Trophoblast cell (in vitro differentiated cells and primary cell): ENCODE data around the gene TAX1BP1.

Experiments used
- DNase-seq, 2 donors: peaks; one replicate each; pipeline ENCODE4 v3.0.0-alpha.2; 2016
- H2AFZ ChIP-seq: 2 replicates; pipeline ENCODE4 v1.6.1; 2013; ENCODE audit warnings: low read length, moderate library complexity, mild to moderate bottlenecking; ENCODE audit not compliant: insufficient read depth, poor library complexity
- H2AK5ac ChIP-seq: 2 replicates; pipeline ENCODE4 v1.6.1; 2013; ENCODE audit warnings: mild to moderate bottlenecking, low read length
- H2BK120ac ChIP-seq: 2 replicates; pipeline ENCODE4 v1.6.1; 2013; ENCODE audit warnings: low read length, mild to moderate bottlenecking, moderate library complexity; ENCODE audit not compliant: insufficient read depth, poor library complexity
- H2BK12ac ChIP-seq: 2 replicates; pipeline ENCODE4 v1.6.1; 2013; ENCODE audit warnings: mild to moderate bottlenecking, low read length, moderate library complexity
- H2BK5ac ChIP-seq: 2 replicates; pipeline ENCODE4 v1.6.1; 2013; ENCODE audit warnings: low read length, low read depth, moderate library complexity, mild to moderate bottlenecking; ENCODE audit not compliant: poor library complexity
- H3K14ac ChIP-seq: 2 replicates; pipeline ENCODE4 v1.6.1; 2013; ENCODE audit warnings: mild to moderate bottlenecking, low read length
- H3K18ac ChIP-seq: 2 replicates; pipeline ENCODE4 v1.6.1; 2013; ENCODE audit warnings: mild to moderate bottlenecking, low read length
- H3K23ac ChIP-seq: 2 replicates; pipeline ENCODE4 v1.6.1; 2013; ENCODE audit warnings: low read length
- H3K27ac ChIP-seq: 2 replicates; pipeline ENCODE4 v1.5.1; 2013; ENCODE audit warnings: low read depth, mild to moderate bottlenecking, inconsistent platforms, low read length, moderate library complexity
- H3K27me3 ChIP-seq: 2 replicates; pipeline ENCODE4 v1.6.1; 2013; ENCODE audit warnings: inconsistent platforms, mild to moderate bottlenecking, low read length, moderate library complexity; ENCODE audit not compliant: insufficient read depth
- H3K36me3 ChIP-seq, 2 experiments: 1 replicate in 1 of 2; 2 replicates in 1 of 2; pipeline ENCODE4 v1.6.1; 2013; ENCODE audit warnings: low read length in 2 of 2, mild to moderate bottlenecking in 2 of 2, moderate library complexity in 1 of 2; ENCODE audit not compliant: insufficient read depth in 2 of 2, control insufficient read depth in 1 of 2
- H3K4ac ChIP-seq: 2 replicates; pipeline ENCODE4 v1.6.1; 2013; ENCODE audit warnings: low read depth, mild to moderate bottlenecking, low read length, moderate library complexity
- H3K4me1 ChIP-seq, 2 experiments: 1 replicate in 1 of 2; 2 replicates in 1 of 2; pipeline ENCODE4 v1.6.1; 2013; ENCODE audit warnings: low read length in 2 of 2, mild to moderate bottlenecking in 2 of 2, moderate library complexity in 1 of 2; ENCODE audit not compliant: insufficient read depth in 2 of 2, control insufficient read depth in 1 of 2
- H3K4me2 ChIP-seq: 2 replicates; pipeline ENCODE4 v1.6.1; 2013; ENCODE audit warnings: inconsistent platforms, mild to moderate bottlenecking, low read length, moderate library complexity
- H3K4me3 ChIP-seq: 2 replicates; pipeline ENCODE4 v1.5.1; 2013; ENCODE audit warnings: mild to moderate bottlenecking, low read depth, low read length, inconsistent platforms
- H3K79me1 ChIP-seq: one replicate; pipeline ENCODE4 v1.6.1; 2013; ENCODE audit warnings: low read length
- H3K79me2 ChIP-seq: 2 replicates; pipeline ENCODE4 v1.6.1; 2013; ENCODE audit warnings: low read length, mild to moderate bottlenecking; ENCODE audit not compliant: control insufficient read depth, insufficient read depth, poor library complexity
- H3K9ac ChIP-seq: 2 replicates; pipeline ENCODE4 v1.6.1; 2013; ENCODE audit warnings: mild to moderate bottlenecking, low read length
- H3K9me3 ChIP-seq: 2 replicates; pipeline ENCODE4 v1.6.1; 2013; ENCODE audit warnings: low read depth, mild to moderate bottlenecking, control low read depth, inconsistent platforms, low read length; ENCODE audit not compliant: insufficient read depth
- H4K12ac ChIP-seq: 2 replicates; pipeline ENCODE4 v1.6.1; 2013; ENCODE audit warnings: low read depth, mild to moderate bottlenecking, low read length, moderate library complexity
- H4K8ac ChIP-seq: 2 replicates; pipeline ENCODE4 v1.6.1; 2013; ENCODE audit warnings: low read depth, mild to moderate bottlenecking, low read length, moderate library complexity
- H4K91ac ChIP-seq: one replicate; pipeline ENCODE4 v1.6.1; 2013; ENCODE audit warnings: low read depth, mild to moderate bottlenecking, low read length, moderate library complexity
- WGBS: extraction: QIAGEN DNeasy Blood & Tissue Kit; methylation state at CpG from one replicate; pipeline ENCODE4 v1.1.7; 2013; ENCODE audit warnings: missing lambda C conversion rate; ENCODE audit not compliant: insufficient read length, insufficient coverage; ENCODE audit errors: extremely low coverage; 5-methylcytosine and 5-hydroxymethylcytosine counted together

Gene TAX1BP1

GRCh38 chr7:27756298-27756697, 16.3 kb downstream of the TAX1BP1 start:
- no peak for DNase-seq
- no peak overlapping the region for H3K4me2 ChIP-seq
- no peak overlapping the region for H4K12ac ChIP-seq

GRCh38 chr7:27759491-27759890, 19.5 kb downstream of the TAX1BP1 start:
- no peaks in the 10 kb centered on the region for H3K27me3 ChIP-seq
- H3K4me1 ChIP-seq = no peaks in the 10 kb centered on the region
- no peaks in the 10 kb centered on the region for H3K79me1 ChIP-seq
- H2AK5ac ChIP-seq = no peak overlapping the region
- peaks cover 3 to 5% of the 10 kb centered on the region in 2 experiments for H3K36me3 ChIP-seq
- no peak overlapping the region for H3K4me3 ChIP-seq
- H3K9ac ChIP-seq = no peak overlapping the region
- H3K9me3 ChIP-seq = no peaks in the 10 kb centered on the region
- DNase-seq = no peak
- no peak overlapping the region for H3K14ac ChIP-seq
- no peaks in the 10 kb centered on the region for H3K79me2 ChIP-seq
- no peak overlapping the region for H3K23ac ChIP-seq
- no peak overlapping the region for H2AFZ ChIP-seq
- no peak overlapping the region for H2BK5ac ChIP-seq
- H4K12ac ChIP-seq = no peak overlapping the region
- no peak overlapping the region for H3K27ac ChIP-seq
- H2BK12ac ChIP-seq = no peak overlapping the region
- H4K91ac ChIP-seq = no peak overlapping the region
- H2BK120ac ChIP-seq = no peak overlapping the region
- H3K18ac ChIP-seq = no peak overlapping the region
- no peak overlapping the region for H3K4me2 ChIP-seq
- WGBS = no CpG with 5 or more reads among the region's 1 CpG
- H4K8ac ChIP-seq = no peak overlapping the region
- H3K4ac ChIP-seq = no peak overlapping the region

More at GRCh38 chr7:27756298-27756697, 16.3 kb downstream of the TAX1BP1 start:
- Histone ChIP-seq H3K36me3 (peaks cover 0 to 7% of the 10 kb centered on the region in 2 experiments), H3K4me3 (no peak overlapping the region), H3K79me2 (no peaks in the 10 kb centered on the region), H4K91ac (no peak overlapping the region), H3K27ac (no peak overlapping the region), H3K4ac (no peak overlapping the region), H3K9ac (no peak overlapping the region), H3K27me3 (no peaks in the 10 kb centered on the region), H3K18ac (no peak overlapping the region), H2BK5ac (no peak overlapping the region), H2AK5ac (no peak overlapping the region), H4K8ac (no peak overlapping the region), H3K79me1 (no peaks in the 10 kb centered on the region), H3K14ac (no peak overlapping the region), H2BK120ac (no peak overlapping the region), H3K4me1 (no peaks in the 10 kb centered on the region), H3K23ac (no peak overlapping the region), H2AFZ (no peak overlapping the region), H2BK12ac (no peak overlapping the region), H3K9me3 (no peaks in the 10 kb centered on the region)

- Histone ChIP-seq H3K79me1 (no peaks in the 10 kb centered on the region), H3K4me3 (no peak overlapping the region), H3K27me3 (no peaks in the 10 kb centered on the region), H4K12ac (no peak overlapping the region), H3K14ac (no peak overlapping the region), H2AK5ac (no peak overlapping the region), H3K23ac (no peak overlapping the region), H2BK12ac (no peak overlapping the region), H3K79me2 (no peaks in the 10 kb centered on the region), H3K4me2 (no peak overlapping the region), H3K18ac (no peak overlapping the region), H3K4me1 (no peaks in the 10 kb centered on the region), H3K27ac (no peak overlapping the region), H4K91ac (no peak overlapping the region), H3K4ac (no peak overlapping the region), H2BK5ac (no peak overlapping the region), H4K8ac (no peak overlapping the region), H3K9me3 (no peaks in the 10 kb centered on the region), H3K36me3 (peaks cover 6 to 8% of the 10 kb centered on the region in 2 experiments), H3K9ac (no peak overlapping the region), H2BK120ac (no peak overlapping the region), H2AFZ (no peak overlapping the region)
- no peak for DNase-seq
- no CpG with 5 or more reads among the region's 1 CpG for WGBS
Observed at GRCh38 chr7:27762062-27762461, 22.1 kb downstream of the TAX1BP1 start.

GRCh38 chr7:27763983-27764508, 24.1 kb downstream of the TAX1BP1 start:
- H3K79me1 ChIP-seq = no peaks in the 10 kb centered on the region
- peak in 1 of 2 donors; percentile 26 for DNase-seq

More at GRCh38 chr7:27763983-27764508, 24.1 kb downstream of the TAX1BP1 start:
- no peak overlapping the region for H3K23ac ChIP-seq
- no peak overlapping the region for H3K9ac ChIP-seq
- H4K91ac ChIP-seq = no peak overlapping the region
- H2BK120ac ChIP-seq = no peak overlapping the region
- H2BK12ac ChIP-seq = no peak overlapping the region
- no peak overlapping the region for H3K14ac ChIP-seq
- H3K18ac ChIP-seq = no peak overlapping the region
- H3K27me3 ChIP-seq = no peaks in the 10 kb centered on the region
- H3K79me2 ChIP-seq = no peaks in the 10 kb centered on the region
- no peak overlapping the region for H2AK5ac ChIP-seq
- no peaks in the 10 kb centered on the region for H3K9me3 ChIP-seq
- H2BK5ac ChIP-seq = no peak overlapping the region
- no peak overlapping the region for H3K27ac ChIP-seq
- whole genome bisulfite sequencing = no CpG with 5 or more reads among the region's 2 CpGs
- no peak overlapping the region for H3K4me2 ChIP-seq
- no peak overlapping the region for H3K4ac ChIP-seq
- no peak overlapping the region for H4K12ac ChIP-seq
- no peak overlapping the region for H2AFZ ChIP-seq
- peaks cover 6 to 8% of the 10 kb centered on the region in 2 experiments for H3K36me3 ChIP-seq
- no peaks in the 10 kb centered on the region for H3K4me1 ChIP-seq
- H3K4me3 ChIP-seq = no peak overlapping the region
- no peak overlapping the region for H4K8ac ChIP-seq
